ENCODE data around the gene CTU2. TPM values are rescaled to one million over a fixed set of nuclear protein-coding genes. Genes with fewer than 3 reads are reported as not detected.

Gene CTU2
- total and polyA plus RNA-seq, 7 experiments from 2014 or later: 13.0 to 43.3 (median 26.1) TPM

DNA sequence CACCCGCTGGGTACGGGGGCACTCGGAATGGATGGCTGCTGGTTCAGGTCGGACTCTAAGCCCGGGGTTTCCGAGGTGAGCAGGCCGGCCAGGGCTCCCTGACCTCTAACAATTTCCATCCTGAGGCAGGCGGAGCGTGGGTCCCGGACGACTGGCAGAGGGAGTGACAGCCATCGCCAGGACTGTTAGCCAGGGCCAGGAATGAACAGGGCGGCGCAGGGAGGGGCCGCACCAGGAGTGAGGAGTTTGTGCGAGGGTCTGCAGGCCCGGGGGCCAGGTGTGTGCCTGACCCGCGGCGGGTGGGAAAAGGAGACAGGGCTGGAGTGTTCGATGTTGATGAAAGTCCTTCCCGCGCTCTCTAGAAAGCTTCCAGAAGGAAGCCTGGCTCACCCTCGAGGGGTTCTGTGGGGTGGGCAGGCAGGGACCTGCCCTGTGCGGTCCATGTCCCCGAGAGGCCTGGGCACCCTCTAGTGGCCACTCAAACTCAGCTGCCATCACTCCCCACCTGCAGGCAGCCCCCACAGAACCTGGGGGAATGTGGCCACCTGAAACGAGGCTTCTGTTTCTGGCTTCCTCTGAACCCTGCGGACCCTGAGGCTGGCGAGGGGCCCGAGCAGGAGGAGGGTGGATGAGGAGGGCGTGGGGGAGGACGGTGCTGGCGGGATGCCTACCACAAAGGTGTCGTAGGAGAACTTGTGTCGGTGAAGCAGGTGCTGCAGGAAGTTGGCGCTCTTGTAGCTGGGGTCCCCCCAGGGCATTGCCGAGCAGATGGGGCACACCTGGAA lies 8.3 kb upstream of the CTU2 start:
- Mint-ChIP-seq H3K4me1 (peaks cover 21 to 58% (median 32%) of the 10 kb centered on the region in 7 donors), H3K9me3 (no peaks in the 10 kb centered on the region), H3K4me3 (peak overlapping the region in 9 of 10 donors; percentile 21 to 98 (median 65)), H3K27ac (peak overlapping the region in 8 of 9 donors; percentile 65 to 90 (median 80)), H3K36me3 (peaks cover 0 to 21% (median 3%) of the 10 kb centered on the region in 5 donors), H3K27me3 (no peaks in the 10 kb centered on the region)
- intact Hi-C loops (cut with micrococcal nuclease): no loop called here
- peaks cover 0 to 54% (median 9%) of the 10 kb centered on the region in 3 experiments for H3K36me3 ChIP-seq (ENCODE audit: control insufficient read depth in 2 of 3, insufficient read depth in 3 of 3, low read length in 3 of 3)
- ChIA-PET POLR2A (interaction anchor here (0.8 to 7.0 kb wide), 4 partner anchors 9 to 399 kb away, joined by 3 to 134 read pairs (median 4); partner anchors contain the start of genes MVD and SNAI3), CTCF (interaction anchor here (0.7 kb wide), 1 partner anchor 13 kb away, joined by 3 read pairs; no protein-coding TSS in a partner anchor)
- H3K4me3 ChIP-seq (ENCODE audit: low read length): no peak overlapping the region
- H3K9me3 ChIP-seq (ENCODE audit: control insufficient read depth in 2 of 3, low read length in 3 of 3): no peaks in the 10 kb centered on the region
- no peaks in the 10 kb centered on the region for H3K27me3 ChIP-seq (ENCODE audit: control insufficient read depth in 2 of 2, insufficient read depth in 2 of 2, low read length in 2 of 2)
- DNase-seq (peak in 3 of 9 donors; percentile 30 to 37 (median 31)), ATAC-seq (no peak)
- peak overlapping the region; percentile 88 for H3K27ac ChIP-seq (ENCODE audit: low read depth, low read length)
- peaks cover 18 to 48% of the 10 kb centered on the region in 2 donors for H3K4me1 ChIP-seq (ENCODE audit: control insufficient read depth in 2 of 2, insufficient read depth in 2 of 2, low read length in 2 of 2)

DNA sequence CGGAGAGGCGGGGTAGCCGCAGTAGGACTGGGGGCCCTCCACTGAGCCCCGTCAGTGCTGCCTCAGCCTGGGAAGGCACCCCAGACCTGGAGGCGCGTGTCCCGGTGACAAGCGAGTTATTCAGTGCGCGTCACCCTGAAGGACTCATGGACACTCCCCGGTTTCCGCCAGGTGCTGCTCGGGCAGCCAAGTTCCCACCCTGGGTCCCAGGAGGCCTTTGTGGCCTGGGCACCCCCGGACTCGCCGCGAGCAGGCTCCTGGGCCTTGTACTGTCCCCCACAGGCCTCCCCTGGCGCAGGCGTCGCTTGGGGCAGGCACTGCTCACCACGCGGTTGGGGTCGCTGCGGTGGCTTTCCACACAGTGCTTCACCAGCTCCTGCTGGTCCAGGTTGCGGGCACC lies 7.7 kb upstream of the CTU2 start:
- Histone ChIP-seq H3K27ac (ENCODE audit: low read depth, low read length) (peak overlapping the region; percentile 88), H3K4me3 (ENCODE audit: low read length) (no peak overlapping the region), H3K9me3 (ENCODE audit: control insufficient read depth in 2 of 3, low read length in 3 of 3) (no peaks in the 10 kb centered on the region), H3K36me3 (ENCODE audit: control insufficient read depth in 2 of 3, insufficient read depth in 3 of 3, low read length in 3 of 3) (peaks cover 0 to 54% (median 9%) of the 10 kb centered on the region in 3 experiments), H3K4me1 (ENCODE audit: control insufficient read depth in 2 of 2, insufficient read depth in 2 of 2, low read length in 2 of 2) (peaks cover 17 to 48% of the 10 kb centered on the region in 2 donors), H3K27me3 (ENCODE audit: control insufficient read depth in 2 of 2, insufficient read depth in 2 of 2, low read length in 2 of 2) (no peaks in the 10 kb centered on the region)
- H3K27me3 Mint-ChIP-seq: no peaks in the 10 kb centered on the region
- no peak for DNase-seq
- ChIA-PET CTCF (no interaction called here), POLR2A (interaction anchor here (0.8 to 7.0 kb wide), 3 partner anchors 9 to 35 kb away, joined by 3 to 134 read pairs (median 4); partner anchors contain the start of genes MVD and SNAI3)
- no peak for ATAC-seq
- intact Hi-C loops (cut with micrococcal nuclease): no loop called here
- H3K9me3 Mint-ChIP-seq: no peaks in the 10 kb centered on the region
- H3K27ac Mint-ChIP-seq: peak overlapping the region in 6 of 9 donors; percentile 76 to 90 (median 83)
- peaks cover 26 to 60% (median 32%) of the 10 kb centered on the region in 7 donors for H3K4me1 Mint-ChIP-seq
- H3K36me3 Mint-ChIP-seq: peaks cover 0 to 25% (median 3%) of the 10 kb centered on the region in 5 donors
- peak overlapping the region in 8 of 10 donors; percentile 49 to 98 (median 66) for H3K4me3 Mint-ChIP-seq

- Histone ChIP-seq H3K36me3 (ENCODE audit: control insufficient read depth in 2 of 3, insufficient read depth in 3 of 3, low read length in 3 of 3) (peaks cover 0 to 54% (median 9%) of the 10 kb centered on the region in 3 experiments), H3K27me3 (ENCODE audit: control insufficient read depth in 2 of 2, insufficient read depth in 2 of 2, low read length in 2 of 2) (no peaks in the 10 kb centered on the region), H3K27ac (ENCODE audit: low read depth, low read length) (peak overlapping the region; percentile 88), H3K4me3 (ENCODE audit: low read length) (no peak overlapping the region), H3K9me3 (ENCODE audit: control insufficient read depth in 2 of 3, low read length in 3 of 3) (no peaks in the 10 kb centered on the region), H3K4me1 (ENCODE audit: control insufficient read depth in 2 of 2, insufficient read depth in 2 of 2, low read length in 2 of 2) (peaks cover 19 to 51% of the 10 kb centered on the region in 2 donors)
- ChIA-PET POLR2A (interaction anchor here (7.0 kb wide), 1 partner anchor 10 kb away, joined by 134 read pairs; the partner anchor contains the start of gene SNAI3), CTCF (no interaction called here)
- intact Hi-C loops (cut with micrococcal nuclease): no loop called here
- Mint-ChIP-seq H3K4me1 (peaks cover 29 to 63% (median 36%) of the 10 kb centered on the region in 7 donors), H3K9me3 (no peaks in the 10 kb centered on the region), H3K27me3 (no peaks in the 10 kb centered on the region), H3K27ac (peak overlapping the region in 8 of 9 donors; percentile 28 to 98 (median 97)), H3K36me3 (peaks cover 0 to 29% (median 3%) of the 10 kb centered on the region in 5 donors), H3K4me3 (peak overlapping the region in 4 of 10 donors; percentile 50 to 98 (median 92))
- no peak for ATAC-seq
- no peak for DNase-seq
These were observed 7.1 kb upstream of the CTU2 start for GRCh38 chr16:88699180-88699579.

GRCh38 chr16:88700322-88700635 lies 6.0 kb upstream of the CTU2 start:
- Histone ChIP-seq H3K36me3 (ENCODE audit: control insufficient read depth in 2 of 3, insufficient read depth in 3 of 3, low read length in 3 of 3) (peaks cover 0 to 51% (median 9%) of the 10 kb centered on the region in 3 experiments), H3K4me1 (ENCODE audit: control insufficient read depth in 2 of 2, insufficient read depth in 2 of 2, low read length in 2 of 2) (peaks cover 30 to 60% of the 10 kb centered on the region in 2 donors), H3K4me3 (ENCODE audit: low read length) (peak overlapping the region; percentile 56), H3K9me3 (ENCODE audit: control insufficient read depth in 2 of 3, low read length in 3 of 3) (no peaks in the 10 kb centered on the region), H3K27me3 (ENCODE audit: control insufficient read depth in 2 of 2, insufficient read depth in 2 of 2, low read length in 2 of 2) (no peaks in the 10 kb centered on the region), H3K27ac (ENCODE audit: low read depth, low read length) (peak overlapping the region; percentile 88)
- H3K4me3 Mint-ChIP-seq: peak overlapping the region; percentile 78 to 98 (median 94)
- ChIA-PET CTCF (interaction anchor here (0.6 to 2.5 kb wide), 4 partner anchors 9 to 45 kb away, joined by 3 to 17 read pairs (median 7); partner anchors contain the start of gene SNAI3), POLR2A (interaction anchor here (0.5 to 7.0 kb wide), 14 partner anchors 11 to 130 kb away, joined by 3 to 134 read pairs (median 4); partner anchors contain the start of genes MVD, SNAI3 and ZC3H18)
- peaks cover 0 to 31% (median 3%) of the 10 kb centered on the region in 5 donors for H3K36me3 Mint-ChIP-seq
- H3K27ac Mint-ChIP-seq: peak overlapping the region; percentile 85 to 98 (median 97)
- no peaks in the 10 kb centered on the region for H3K27me3 Mint-ChIP-seq
- intact Hi-C loops (cut with micrococcal nuclease): loop anchor here (2.0 to 10.0 kb wide), 7 partner anchors 37 to 1025 kb away; partner anchors contain the start of genes BANP (in 2 of the 2), GALNS (in 1 of the 2), IL17C (in 1 of the 2) and TRAPPC2L (in 1 of the 2)
- ATAC-seq (no peak), DNase-seq (no peak)
- no peaks in the 10 kb centered on the region for H3K9me3 Mint-ChIP-seq
- H3K4me1 Mint-ChIP-seq: peaks cover 33 to 66% (median 45%) of the 10 kb centered on the region in 7 donors

- Histone ChIP-seq H3K4me1 (ENCODE audit: control insufficient read depth in 2 of 2, insufficient read depth in 2 of 2, low read length in 2 of 2) (peaks cover 32 to 60% of the 10 kb centered on the region in 2 donors), H3K36me3 (ENCODE audit: control insufficient read depth in 2 of 3, insufficient read depth in 3 of 3, low read length in 3 of 3) (peaks cover 0 to 45% (median 9%) of the 10 kb centered on the region in 3 experiments), H3K4me3 (ENCODE audit: low read length) (peak overlapping the region; percentile 56), H3K27ac (ENCODE audit: low read depth, low read length) (peak overlapping the region; percentile 88), H3K27me3 (ENCODE audit: control insufficient read depth in 2 of 2, insufficient read depth in 2 of 2, low read length in 2 of 2) (no peaks in the 10 kb centered on the region), H3K9me3 (ENCODE audit: control insufficient read depth in 2 of 3, low read length in 3 of 3) (no peaks in the 10 kb centered on the region)
- peak overlapping the region; percentile 78 to 98 (median 94) for H3K4me3 Mint-ChIP-seq
- H3K36me3 Mint-ChIP-seq: peaks cover 0 to 31% (median 3%) of the 10 kb centered on the region in 5 donors
- no peaks in the 10 kb centered on the region for H3K9me3 Mint-ChIP-seq
- H3K27ac Mint-ChIP-seq: peak overlapping the region; percentile 85 to 98 (median 97)
- intact Hi-C loops (cut with micrococcal nuclease): loop anchor here (1.0 to 10.0 kb wide), 16 partner anchors 9 to 1024 kb away; partner anchors contain the start of genes BANP (in 2 of the 2), MVD (in 2 of the 2), SNAI3 (in 2 of the 2) and CYBA (in 1 of the 2)
- CTCF ChIA-PET: interaction anchor here (0.6 to 2.5 kb wide), 5 partner anchors 10 to 45 kb away, joined by 3 to 17 read pairs (median 4); partner anchors contain the start of gene SNAI3
- no peaks in the 10 kb centered on the region for H3K27me3 Mint-ChIP-seq
- H3K4me1 Mint-ChIP-seq: peaks cover 36 to 69% (median 47%) of the 10 kb centered on the region in 7 donors
- POLR2A ChIA-PET: interaction anchor here (0.5 to 7.0 kb wide), 20 partner anchors 12 to 1173 kb away, joined by 3 to 134 read pairs (median 6); partner anchors contain the start of genes CYBA, MVD, SNAI3 and TCF25
- ATAC-seq (peak; percentile 91), DNase-seq (peak; percentile 86 to 96 (median 93))
These were observed 5.4 kb upstream of the CTU2 start for GRCh38 chr16:88700636-88701482.

Data from naive thymus-derived CD4-positive, alpha-beta T cell (primary cell).